ENCODE data around the gene LANCL1.

Gene LANCL1

GRCh38 chr2:210388148-210388547, 88.4 kb downstream of the LANCL1 start:
- no peak for DNase-seq (ENCODE audit: low spot score)
- no peak for TF ChIP-seq CTCF (IDR thresholded peaks at IDR 0.05; ENCODE audit: extremely low read depth, insufficient read depth, missing control alignments)
- in situ Hi-C loops (cut with MboI; ENCODE audit: low pct_unique_long_range_greater_than_20kb, low sequenced_read_pairs, unreplicated experiment) = no loop called here

- in situ Hi-C loops (cut with MboI; ENCODE audit: low pct_unique_long_range_greater_than_20kb, low sequenced_read_pairs, unreplicated experiment) = no loop called here
- no peak for DNase-seq (ENCODE audit: low spot score)
- TF ChIP-seq CTCF (IDR thresholded peaks at IDR 0.05; ENCODE audit: extremely low read depth, insufficient read depth, missing control alignments) = no peak
Measured at GRCh38 chr2:210387074-210387473, 89.5 kb downstream of the LANCL1 start.
